SK-N-SH treated with all-trans-retinoic acid at 6 μM for 48 hours (cell line): ENCODE measurements around the gene UBA1.

Experiments
- ATAC-seq: fragments of 200-7000 bp; cut with Tn5 transposase; 3 replicates; pipeline ENCODE4 v1.9.1; 2020; ENCODE audit warnings: mild to moderate bottlenecking, moderate library complexity
- ARNTL ChIP-seq: fragments of 450-650 bp; formaldehyde crosslinking; IDR thresholded peaks from 2 replicates; pipeline ENCODE4 v1.5.0; 2020; ENCODE audit warnings: low read depth, mild to moderate bottlenecking, moderate library complexity, borderline replicate concordance
- BACH2 ChIP-seq: fragments of 250-450 bp; sonication (Bioruptor Pico); IDR thresholded peaks from 2 replicates; pipeline ENCODE4 v1.9.0; 2021; ENCODE audit warnings: mild to moderate bottlenecking, borderline replicate concordance
- CREB5 ChIP-seq: fragments of 250-450 bp; sonication (Bioruptor Pico); IDR thresholded peaks from 2 replicates; pipeline ENCODE4 v1.5.1; 2020; ENCODE audit warnings: low read depth, mild to moderate bottlenecking, moderate library complexity
- CSDC2 ChIP-seq: fragments of 250-450 bp; sonication (Bioruptor Pico); IDR thresholded peaks from 2 replicates; pipeline ENCODE4 v1.5.0; 2020; ENCODE audit warnings: mild to moderate bottlenecking, moderate library complexity
- CSRNP3 ChIP-seq: fragments of 250-450 bp; sonication (Bioruptor Pico); IDR thresholded peaks from 2 replicates; pipeline ENCODE4 v1.5.1; 2021; ENCODE audit warnings: mild to moderate bottlenecking, moderate library complexity
- ESRRG ChIP-seq: fragments of 250-450 bp; sonication (Bioruptor Pico); IDR thresholded peaks from 2 replicates; pipeline ENCODE4 v1.6.1; 2021; ENCODE audit warnings: mild to moderate bottlenecking
- GLIS3 ChIP-seq: fragments of 250-450 bp; sonication (Bioruptor Pico); IDR thresholded peaks from 2 replicates; pipeline ENCODE4 v1.5.0; 2020; ENCODE audit warnings: mild to moderate bottlenecking, moderate library complexity
- ISL1 ChIP-seq: fragments of 250-450 bp; sonication (Bioruptor Pico); IDR thresholded peaks from 2 replicates; pipeline ENCODE4 v2.1.2; 2022; ENCODE audit warnings: mild to moderate bottlenecking, moderate library complexity
- OSR1 ChIP-seq: fragments of 250-450 bp; sonication (Bioruptor Pico); IDR thresholded peaks from 2 replicates; pipeline ENCODE4 v1.8.0; 2022; ENCODE audit warnings: moderate library complexity, mild to moderate bottlenecking, inconsistent platforms
- PATZ1 ChIP-seq: fragments of 250-450 bp; sonication (Bioruptor Pico); IDR thresholded peaks from 2 replicates; pipeline ENCODE4 v1.8.0; 2020; ENCODE audit warnings: mild to moderate bottlenecking, moderate library complexity, borderline replicate concordance
- POU6F1 ChIP-seq: fragments of 250-450 bp; sonication (Bioruptor Pico); IDR thresholded peaks from 2 replicates; pipeline ENCODE4 v1.8.0; 2021; ENCODE audit warnings: low read depth, mild to moderate bottlenecking, moderate library complexity, borderline replicate concordance
- PPARA ChIP-seq: fragments of 250-450 bp; sonication (Bioruptor Pico); IDR thresholded peaks from 2 replicates; pipeline ENCODE4 v1.5.0; 2020; ENCODE audit warnings: mild to moderate bottlenecking, borderline replicate concordance
- RARB ChIP-seq: fragments of 250-450 bp; sonication (Bioruptor Pico); IDR thresholded peaks from 2 replicates; pipeline ENCODE4 v1.8.0; 2021; ENCODE audit warnings: mild to moderate bottlenecking, moderate library complexity
- SNAI2 ChIP-seq: fragments of 250-450 bp; sonication (Bioruptor Pico); IDR thresholded peaks from 2 replicates; pipeline ENCODE4 v1.5.0; 2020; ENCODE audit warnings: mild to moderate bottlenecking, moderate library complexity
- TCF4 ChIP-seq: fragments of 250-450 bp; sonication (Bioruptor Pico); IDR thresholded peaks from 2 replicates; pipeline ENCODE4 v1.8.0; 2021; ENCODE audit warnings: mild to moderate bottlenecking, moderate library complexity, borderline replicate concordance
- TOX ChIP-seq: fragments of 250-450 bp; sonication (Bioruptor Pico); IDR thresholded peaks from 2 replicates; pipeline ENCODE4 v1.8.0; 2021; ENCODE audit warnings: mild to moderate bottlenecking, moderate library complexity, borderline replicate concordance
- TSHZ2 ChIP-seq: fragments of 250-450 bp; sonication (Bioruptor Pico); IDR thresholded peaks from 2 replicates; pipeline ENCODE4 v1.5.0; 2020; ENCODE audit warnings: mild to moderate bottlenecking, moderate library complexity
- ZC3H10 ChIP-seq: fragments of 250-450 bp; sonication (Bioruptor Pico); IDR thresholded peaks from 2 replicates; pipeline ENCODE4 v1.5.1; 2021; ENCODE audit warnings: mild to moderate bottlenecking, moderate library complexity
- ZFP30 ChIP-seq: fragments of 450-650 bp; formaldehyde crosslinking; IDR thresholded peaks from 2 replicates; pipeline ENCODE4 v1.5.0; 2022; ENCODE audit warnings: mild to moderate bottlenecking, moderate library complexity
- ZNF565 ChIP-seq: fragments of 450-650 bp; formaldehyde crosslinking; conservative IDR thresholded peaks from 2 replicates; pipeline ENCODE4 v1.5.0; 2020; ENCODE audit warnings: low read depth, mild to moderate bottlenecking, moderate library complexity
- ZNF70 ChIP-seq: fragments of 450-650 bp; formaldehyde crosslinking; IDR thresholded peaks from 2 replicates; pipeline ENCODE4 v1.5.0; 2020; ENCODE audit warnings: mild to moderate bottlenecking, moderate library complexity

Gene UBA1

GRCh38 chrX:47178337-47178736 lies 15.3 kb upstream of the UBA1 start:
- TF ChIP-seq ARNTL (CRISPR knock-in tag) (no peak), POU6F1 (CRISPR knock-in tag) (no peak), SNAI2 (CRISPR knock-in tag) (no peak), ZC3H10 (CRISPR knock-in tag) (no peak), ZNF70 (CRISPR knock-in tag) (no peak), ESRRG (CRISPR knock-in tag) (no peak), CREB5 (CRISPR knock-in tag) (no peak), TSHZ2 (CRISPR knock-in tag) (no peak), CSDC2 (CRISPR knock-in tag) (no peak), ISL1 (CRISPR knock-in tag) (no peak), GLIS3 (CRISPR knock-in tag) (no peak), PATZ1 (CRISPR knock-in tag) (no peak)
- no peak for ATAC-seq

- no peak for TF ChIP-seq CSDC2 (CRISPR knock-in tag)
- TF ChIP-seq GLIS3 (CRISPR knock-in tag): no peak
- TF ChIP-seq ESRRG (CRISPR knock-in tag): no peak
- no peak for TF ChIP-seq POU6F1 (CRISPR knock-in tag)
- no peak for TF ChIP-seq ISL1 (CRISPR knock-in tag)
- no peak for TF ChIP-seq TOX
- no peak for TF ChIP-seq CREB5 (CRISPR knock-in tag)
- TF ChIP-seq ZNF565 (CRISPR knock-in tag): no peak
- no peak for TF ChIP-seq RARB
- no peak for TF ChIP-seq TCF4 (CRISPR knock-in tag)
- TF ChIP-seq ARNTL (CRISPR knock-in tag): no peak
- ATAC-seq: peak; percentile 36
These were observed 14.3 kb upstream of the UBA1 start for GRCh38 chrX:47179221-47179927.

- no peak for ATAC-seq
- TF ChIP-seq PPARA (CRISPR knock-in tag) (no peak), ZC3H10 (CRISPR knock-in tag) (no peak), OSR1 (no peak), SNAI2 (CRISPR knock-in tag) (no peak), GLIS3 (CRISPR knock-in tag) (no peak), ZFP30 (CRISPR knock-in tag) (no peak), RARB (no peak), TCF4 (CRISPR knock-in tag) (no peak), BACH2 (CRISPR knock-in tag) (no peak), ESRRG (CRISPR knock-in tag) (no peak), ARNTL (CRISPR knock-in tag) (no peak), ZNF565 (CRISPR knock-in tag) (no peak), CSDC2 (CRISPR knock-in tag) (no peak), TOX (no peak), CSRNP3 (no peak), ZNF70 (CRISPR knock-in tag) (no peak), CREB5 (CRISPR knock-in tag) (no peak)
These were observed 13.7 kb upstream of the UBA1 start for GRCh38 chrX:47179928-47180255.
